Measurements from ENCODE around the gene GCAT. TPM values are rescaled to one million over a fixed set of nuclear protein-coding genes. Genes with fewer than 3 reads are reported as not detected.

Gene GCAT
- total RNA-seq, 1 donor: 1.7 TPM

Other genes starting within 250 kb of the GCAT start
- 0.42 TPM for gene CDC42EP1, start 247.5 kb upstream of the GCAT start, total RNA-seq
- 75.2 TPM for gene LGALS2, start 227.8 kb upstream of the GCAT start, total RNA-seq
- 60.8 TPM for gene GGA1, start 199.1 kb upstream of the GCAT start, total RNA-seq
- gene SH3BP1, start 168.3 kb upstream of the GCAT start, total RNA-seq: 64.0 TPM
- gene PDXP, start 149.2 kb upstream of the GCAT start, total RNA-seq: 2.7 TPM
- gene LGALS1, start 132.3 kb upstream of the GCAT start, total RNA-seq: 260 TPM
- gene NOL12, start 121.6 kb upstream of the GCAT start, total RNA-seq: 21.0 TPM
- 30.0 TPM for gene TRIOBP, start 110.9 kb upstream of the GCAT start, total RNA-seq
- gene GALR3, start 15.4 kb downstream of the GCAT start, total RNA-seq: not detected
- gene ANKRD54, start 36.4 kb downstream of the GCAT start, total RNA-seq: 10.7 TPM
- 516 TPM for gene EIF3L, start 41.5 kb downstream of the GCAT start, total RNA-seq
- 10.7 TPM for gene MICALL1, start 98.4 kb downstream of the GCAT start, total RNA-seq
- gene C22orf23, start 145.7 kb downstream of the GCAT start, total RNA-seq: not detected
- 8.4 TPM for gene POLR2F, start 145.8 kb downstream of the GCAT start, total RNA-seq
- gene SOX10, start 176.6 kb downstream of the GCAT start, total RNA-seq: not detected
- gene PICK1, start 249.5 kb downstream of the GCAT start, total RNA-seq: 10.6 TPM

All from mononuclear cell (primary cell).